RWPE2 (cell line): ENCODE results near the gene SAMD14.

Experiments
- ATAC-seq: fragments of 200-7000 bp; cut with Tn5 transposase; 3 replicates; pipeline ENCODE4 v1.9.1; 2021; ENCODE audit warnings: low read depth
- DNase-seq: peaks from one replicate; pipeline ENCODE4 v3.0.0-alpha.2; 2020; ENCODE audit warnings: low spot score
- H3K27ac ChIP-seq: fragments of 450-650 bp; 2 replicates; pipeline ENCODE4 v1.5.1; 2017; ENCODE audit warnings: mild to moderate bottlenecking; ENCODE audit not compliant: poor library complexity, severe bottlenecking
- H3K27me3 ChIP-seq: fragments of 250-450 bp; sonication (Bioruptor Pico); 2 replicates; pipeline ENCODE4 v1.5.1; 2021; ENCODE audit warnings: mild to moderate bottlenecking, moderate library complexity; ENCODE audit not compliant: insufficient read depth, poor library complexity, severe bottlenecking
- H3K36me3 ChIP-seq: fragments of 250-450 bp; sonication (Bioruptor Pico); 2 replicates; pipeline ENCODE4 v1.5.1; 2020; ENCODE audit warnings: low read depth, mild to moderate bottlenecking, moderate library complexity
- H3K4me1 ChIP-seq: fragments of 250-450 bp; sonication (Bioruptor Pico); 2 replicates; pipeline ENCODE4 v1.5.1; 2021; ENCODE audit warnings: mild to moderate bottlenecking, moderate library complexity; ENCODE audit not compliant: insufficient read depth, poor library complexity, severe bottlenecking
- H3K4me3 ChIP-seq: fragments of 250-450 bp; sonication (Bioruptor Pico); 2 replicates; pipeline ENCODE4 v1.5.1; 2021; ENCODE audit warnings: mild to moderate bottlenecking, moderate library complexity; ENCODE audit not compliant: severe bottlenecking
- H3K9me3 ChIP-seq: fragments of 250-450 bp; sonication (Bioruptor Pico); 2 replicates; pipeline ENCODE4 v1.5.1; 2021; ENCODE audit warnings: mild to moderate bottlenecking, moderate library complexity; ENCODE audit not compliant: severe bottlenecking
- CTCF ChIP-seq: fragments of 450-650 bp; IDR thresholded peaks from one replicate; pipeline ENCODE4 v1.5.1; 2017; ENCODE audit warnings: mild to moderate bottlenecking, moderate library complexity; ENCODE audit not compliant: poor library complexity, severe bottlenecking

Gene SAMD14

GRCh38 chr17:50079334-50080095, 50.4 kb downstream of the SAMD14 start:
- Histone ChIP-seq H3K27ac (peak overlapping the region; percentile 20), H3K4me1 (no peaks in the 10 kb centered on the region), H3K9me3 (no peaks in the 10 kb centered on the region), H3K27me3 (no peaks in the 10 kb centered on the region), H3K36me3 (peaks cover 100% of the 10 kb centered on the region), H3K4me3 (no peak overlapping the region)
- TF ChIP-seq CTCF: peak; percentile 63
- ATAC-seq (peak; percentile 23), DNase-seq (no peak)

GRCh38 chr17:50078430-50078829, 51.5 kb downstream of the SAMD14 start:
- no peak for TF ChIP-seq CTCF
- H3K4me3 ChIP-seq: no peak overlapping the region
- H3K36me3 ChIP-seq: peaks cover 100% of the 10 kb centered on the region
- no peaks in the 10 kb centered on the region for H3K9me3 ChIP-seq
- ATAC-seq (no peak), DNase-seq (no peak)
- no peaks in the 10 kb centered on the region for H3K27me3 ChIP-seq
- no peaks in the 10 kb centered on the region for H3K4me1 ChIP-seq
- H3K27ac ChIP-seq: peak overlapping the region; percentile 20

DNA sequence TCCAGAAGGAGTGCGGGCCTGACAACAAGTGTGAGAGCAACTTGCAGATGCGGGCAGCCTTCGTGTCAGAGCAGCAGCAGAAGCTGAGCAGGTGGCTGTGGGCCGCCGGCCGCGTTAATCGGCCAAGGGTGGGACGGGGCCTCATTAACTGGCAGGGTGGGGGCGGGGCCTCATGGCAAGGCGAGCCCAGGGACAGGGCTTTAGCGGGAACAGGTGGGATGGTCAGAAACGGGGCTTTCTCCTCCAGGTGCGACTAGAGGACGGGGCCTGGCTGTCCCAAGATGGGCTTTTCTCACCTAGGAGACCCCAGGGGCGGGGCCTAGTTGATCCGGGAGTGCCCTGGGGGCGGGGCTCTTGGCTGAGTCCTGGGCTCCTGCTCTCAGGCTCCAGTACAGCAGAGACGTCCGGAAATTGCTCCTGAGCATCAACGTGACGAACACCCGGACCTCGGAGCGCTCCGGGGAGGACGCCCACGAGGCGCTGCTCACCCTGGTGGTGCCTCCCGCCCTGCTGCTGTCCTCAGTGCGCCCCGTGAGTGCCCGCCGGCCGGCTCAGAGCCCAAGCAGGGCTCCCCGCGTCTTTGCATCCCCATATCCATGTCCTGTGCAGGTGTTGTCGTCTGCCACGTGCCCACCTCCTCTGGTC, 53.2 kb downstream of the SAMD14 start:
- no peak for TF ChIP-seq CTCF

GRCh38 chr17:50076221-50076590, 53.8 kb downstream of the SAMD14 start:
- no peak overlapping the region for H3K27ac ChIP-seq
- no peak for TF ChIP-seq CTCF
- ATAC-seq (no peak), DNase-seq (no peak)
- H3K36me3 ChIP-seq: peaks cover 100% of the 10 kb centered on the region
- H3K9me3 ChIP-seq: no peaks in the 10 kb centered on the region
- H3K4me1 ChIP-seq: no peaks in the 10 kb centered on the region
- H3K4me3 ChIP-seq: no peak overlapping the region
- no peaks in the 10 kb centered on the region for H3K27me3 ChIP-seq

More for the DNA sequence above, 53.2 kb downstream of the SAMD14 start:
- no peaks in the 10 kb centered on the region for H3K4me1 ChIP-seq
- H3K36me3 ChIP-seq: peaks cover 100% of the 10 kb centered on the region
- H3K27ac ChIP-seq: peak overlapping the region; percentile 5
- no peak overlapping the region for H3K4me3 ChIP-seq
- no peaks in the 10 kb centered on the region for H3K27me3 ChIP-seq
- no peak for DNase-seq
- no peak for ATAC-seq
- no peaks in the 10 kb centered on the region for H3K9me3 ChIP-seq
